Measurements from ENCODE around the gene CPB1.
"Not testable (repeated sequence)": the region's sequence is repeated elsewhere in the genome, so short reads cannot be mapped to it uniquely, and the experiment has no call there.

CPB1 gene

DNA sequence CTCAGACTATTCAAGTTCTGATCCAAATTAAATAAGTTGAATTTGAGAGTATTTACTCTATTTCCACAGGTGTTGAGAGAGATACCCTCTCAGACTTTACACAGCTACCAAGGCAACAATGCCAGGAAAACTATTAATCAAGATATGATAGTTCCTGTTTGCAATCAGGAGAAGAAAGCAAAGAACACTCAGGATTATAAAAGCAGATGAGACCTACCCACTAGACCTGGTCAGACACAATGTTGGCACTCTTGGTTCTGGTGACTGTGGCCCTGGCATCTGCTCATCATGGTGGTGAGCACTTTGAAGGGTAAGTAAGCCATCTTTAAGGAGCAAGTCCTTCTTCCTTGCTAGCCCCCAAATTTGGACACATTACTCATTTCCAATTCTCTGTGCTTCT lies at the start of gene CPB1:
TSS of gene CPB1 (plus strand) at position 227 of the 400 bp plus-strand sequence. CDS start at position 240, 13 bp downstream.
- DNase-seq (ENCODE audit: low read depth): no peak

DNA sequence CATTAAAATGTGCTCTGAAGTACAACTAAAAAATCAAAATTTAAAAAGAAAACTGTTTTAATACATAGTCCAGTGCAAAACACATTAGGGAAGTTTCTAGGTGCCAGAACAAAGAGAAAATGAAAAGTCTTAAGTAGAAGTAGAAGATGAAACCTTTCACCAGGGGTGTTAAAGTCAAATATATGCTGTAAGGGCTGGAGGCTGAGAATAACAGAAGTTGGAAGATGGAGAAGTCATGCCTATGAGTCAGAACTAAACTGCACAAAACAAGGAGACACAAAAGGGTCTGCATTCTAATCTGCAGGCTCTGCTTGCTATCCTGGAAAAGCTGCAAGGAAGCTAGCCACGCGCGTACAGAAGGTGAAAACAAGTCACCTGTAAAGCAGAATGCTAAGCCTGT lies 48.7 kb upstream of the CPB1 start:
- DNase-seq (ENCODE audit: low read depth): no peak

DNA sequence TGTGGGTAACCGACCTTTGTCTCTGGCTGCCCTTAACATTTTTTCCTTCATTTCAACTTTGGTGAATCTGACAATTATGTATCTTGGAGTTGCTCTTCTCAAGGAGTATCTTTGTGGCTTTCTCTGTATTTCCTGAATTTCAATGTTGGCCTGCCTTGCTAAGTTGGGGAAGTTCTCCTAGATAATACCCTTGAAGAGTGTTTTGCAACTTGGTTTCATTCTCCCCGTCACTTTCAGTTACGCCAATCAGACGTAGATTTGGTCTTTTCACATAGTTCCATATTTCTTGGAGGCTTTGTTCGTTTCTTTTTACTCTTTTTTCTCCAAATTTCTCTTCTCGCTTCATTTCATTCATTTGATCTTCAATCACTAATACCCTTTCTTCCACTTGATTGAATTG lies 42.6 kb upstream of the CPB1 start:
- DNase-seq (ENCODE audit: low read depth): not testable (repeated sequence)

DNA sequence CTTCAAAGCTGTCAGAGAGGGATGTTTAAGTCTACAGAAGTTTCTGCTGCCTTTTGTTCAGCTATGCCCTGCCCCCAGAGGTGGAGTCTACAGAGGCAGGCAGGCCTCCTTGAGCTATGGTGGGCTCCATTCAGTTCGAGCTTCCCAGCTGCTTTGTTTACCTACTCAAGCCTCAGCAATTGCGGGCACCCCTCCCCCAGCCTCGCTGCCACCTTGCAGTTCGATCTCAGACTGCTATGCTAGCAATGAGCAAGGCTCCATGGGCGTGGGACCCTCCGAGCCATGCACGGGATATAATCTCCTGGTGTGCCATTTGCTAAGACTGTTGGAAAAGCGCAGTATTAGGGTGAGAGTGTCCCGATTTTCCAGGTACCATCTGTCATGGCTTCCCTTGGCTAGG lies 41.5 kb upstream of the CPB1 start:
- not testable (repeated sequence) for DNase-seq (ENCODE audit: low read depth)

DNA sequence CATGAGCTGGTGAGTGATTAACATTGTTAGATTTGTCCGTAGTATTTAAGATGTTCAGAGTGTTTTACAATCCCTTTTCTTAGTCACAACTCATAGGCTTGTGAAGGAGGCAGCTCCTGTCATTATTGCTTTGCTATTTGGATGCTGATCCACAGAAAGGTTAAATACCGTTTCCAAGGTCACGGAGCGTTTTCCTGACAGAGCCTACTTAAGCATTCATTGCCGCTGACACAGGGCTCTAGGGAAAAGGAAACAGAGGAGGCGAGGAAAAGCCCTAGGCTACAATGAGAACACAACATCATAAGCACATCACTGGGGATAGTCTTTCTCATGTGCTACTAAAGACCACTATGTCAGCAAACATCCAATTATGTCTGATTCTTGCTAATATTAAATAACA lies 38.5 kb upstream of the CPB1 start:
- DNase-seq (ENCODE audit: low read depth): no peak

DNA sequence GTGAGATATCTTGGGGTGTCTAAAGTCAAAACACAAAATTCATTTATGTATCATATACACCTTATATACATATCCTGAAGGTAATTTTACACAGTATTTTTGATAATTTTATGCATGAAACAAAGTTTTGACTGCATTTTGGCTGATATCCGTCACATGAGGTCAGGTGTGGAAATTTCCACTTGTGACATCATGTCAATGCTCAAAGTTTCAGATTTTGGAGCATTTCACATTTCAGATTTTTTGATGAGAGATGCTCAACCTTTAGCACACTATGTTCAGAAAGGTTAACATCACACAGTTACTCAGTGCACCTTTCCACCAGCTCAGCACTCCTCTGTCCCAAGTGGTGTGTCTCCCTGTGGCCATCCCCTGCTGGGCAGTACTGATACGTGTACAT lies 37.7 kb upstream of the CPB1 start:
- no peak for DNase-seq (ENCODE audit: low read depth)

DNA sequence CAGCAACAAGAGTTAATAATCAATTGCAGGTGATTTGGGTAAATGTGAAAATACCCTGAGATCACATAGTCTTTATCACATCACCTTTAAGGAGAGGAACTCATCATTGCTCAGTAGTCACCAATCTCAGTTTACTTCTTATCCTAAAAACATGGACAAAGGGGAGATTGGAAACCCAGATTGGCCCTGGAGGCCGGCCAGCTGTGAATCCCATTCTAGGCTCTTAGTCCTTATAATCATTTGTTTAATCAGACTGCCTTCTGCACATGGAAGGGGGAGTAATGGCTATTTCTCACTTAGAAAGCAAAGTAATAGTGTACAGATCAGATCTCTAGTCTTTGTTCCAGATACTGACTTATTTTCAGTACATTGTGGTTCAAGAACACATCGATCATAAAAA lies 37.2 kb upstream of the CPB1 start:
- no peak for DNase-seq (ENCODE audit: low read depth)

DNA sequence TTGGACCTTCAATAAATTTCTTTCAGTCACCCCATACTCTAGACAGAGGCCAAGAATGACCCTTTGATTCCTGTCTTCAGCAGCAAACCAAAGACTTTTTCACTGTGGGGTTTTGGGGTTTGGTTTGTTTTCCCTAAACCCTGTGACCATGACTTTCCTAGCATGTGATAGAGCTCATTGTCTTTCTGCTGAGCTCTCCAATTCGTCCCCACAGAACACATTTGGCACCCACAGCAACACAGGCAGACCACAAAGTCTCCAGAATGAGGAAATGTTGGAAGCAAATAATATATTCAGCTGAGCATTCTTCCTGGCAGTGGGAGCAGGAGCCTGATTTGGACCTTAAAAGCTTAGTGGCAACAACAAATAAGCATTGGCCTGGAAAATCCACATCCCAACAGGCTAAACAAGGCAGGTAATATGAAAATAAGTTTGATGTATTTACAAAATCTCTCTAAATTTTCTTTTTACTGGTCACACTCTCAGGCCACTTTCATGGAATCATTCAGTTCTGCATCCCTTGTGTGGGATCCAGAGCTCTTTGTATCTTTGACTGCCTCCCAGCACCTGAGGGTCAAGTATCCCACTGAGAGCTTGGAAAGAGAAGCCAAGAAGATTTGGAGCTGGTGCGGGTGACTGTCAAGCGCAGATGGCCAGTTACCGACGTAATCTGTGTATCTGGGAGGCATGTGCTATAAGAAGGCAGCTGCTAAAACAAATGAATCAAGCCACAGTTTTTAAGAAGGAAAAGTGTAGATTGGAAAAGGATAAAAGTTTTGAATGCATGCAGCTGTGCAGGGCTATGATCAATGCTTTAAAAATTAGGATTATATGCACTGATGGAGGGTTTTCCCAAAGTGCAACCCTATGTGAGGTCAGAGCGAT lies 36.5 kb upstream of the CPB1 start:
- DNase-seq (ENCODE audit: low read depth): no peak

DNA sequence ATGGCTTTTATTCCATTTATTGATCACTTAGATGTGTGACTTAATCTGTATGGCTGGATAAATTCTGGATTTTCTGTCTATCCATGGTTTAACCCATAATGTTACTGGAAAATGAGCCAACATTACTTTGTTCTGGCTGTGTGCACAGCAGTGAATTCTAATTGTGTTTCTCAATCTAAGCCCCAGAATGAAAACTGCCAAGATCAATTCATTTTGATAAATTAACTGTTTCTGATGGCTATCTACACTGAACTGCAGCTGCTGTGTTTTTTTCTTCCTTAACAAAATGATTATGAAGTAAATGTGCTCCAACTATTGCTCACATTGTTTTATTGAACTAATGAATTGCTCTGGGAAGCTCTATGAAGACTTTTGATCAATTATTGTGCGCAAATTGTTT lies 35.7 kb upstream of the CPB1 start:
- no peak for DNase-seq (ENCODE audit: low read depth)

DNA sequence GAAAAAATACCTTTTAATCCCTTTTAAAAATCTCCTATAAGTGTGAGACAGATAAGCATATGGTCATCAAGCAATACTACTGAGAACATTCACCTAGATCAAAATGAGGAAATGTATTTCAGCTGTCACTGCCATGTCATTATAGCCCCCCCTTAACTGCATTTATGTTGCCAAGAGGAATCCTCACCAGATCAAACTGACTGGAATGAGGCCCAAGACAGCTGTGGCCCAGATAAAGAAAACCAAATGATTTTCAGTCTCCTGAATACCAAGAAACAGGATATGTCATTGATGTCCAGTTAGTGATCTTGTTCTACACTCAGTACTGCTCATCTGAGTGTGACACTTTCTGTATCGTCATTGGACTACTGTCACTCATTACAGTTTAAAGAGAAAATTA lies 35.1 kb upstream of the CPB1 start:
- DNase-seq (ENCODE audit: low read depth): no peak

DNA sequence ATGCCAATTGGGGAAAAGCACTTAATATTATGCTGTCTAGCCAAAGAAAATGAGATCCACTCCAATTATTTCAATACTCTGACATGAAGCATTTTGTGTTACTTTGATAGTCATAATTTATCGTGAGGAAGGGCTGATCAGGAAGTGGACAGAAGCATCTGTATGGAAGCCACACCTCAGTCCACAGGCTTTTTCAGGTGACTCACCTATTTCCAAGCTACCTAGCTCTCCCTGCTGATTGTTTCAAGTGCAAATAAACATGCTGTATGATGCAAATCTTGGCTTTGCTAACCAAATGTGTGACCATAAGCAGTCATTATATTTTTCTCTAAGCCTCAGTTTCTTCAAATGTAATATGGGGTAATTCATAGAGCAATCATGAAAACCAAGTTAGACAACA lies 30.8 kb upstream of the CPB1 start:
- DNase-seq (ENCODE audit: low read depth): no peak

DNA sequence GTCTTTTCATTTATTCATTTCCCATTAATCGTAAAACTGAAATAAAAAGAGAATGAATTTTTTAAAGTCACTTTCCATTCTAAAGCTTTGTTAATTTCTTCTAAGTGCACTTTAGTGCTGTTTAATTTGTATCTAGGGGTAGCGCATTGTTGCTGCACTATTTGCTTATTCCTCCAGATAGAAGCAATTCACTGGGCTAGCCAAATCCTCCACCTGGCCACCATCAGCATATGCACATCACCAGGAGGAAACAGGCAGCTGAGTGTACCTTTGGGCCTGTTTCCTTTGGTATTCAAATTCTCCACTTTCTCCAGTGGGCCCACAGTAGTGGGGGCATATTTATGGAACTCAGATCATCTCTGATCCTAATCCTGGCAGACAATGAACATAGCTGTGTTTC lies 29.8 kb upstream of the CPB1 start:
- DNase-seq (ENCODE audit: low read depth): no peak

DNA sequence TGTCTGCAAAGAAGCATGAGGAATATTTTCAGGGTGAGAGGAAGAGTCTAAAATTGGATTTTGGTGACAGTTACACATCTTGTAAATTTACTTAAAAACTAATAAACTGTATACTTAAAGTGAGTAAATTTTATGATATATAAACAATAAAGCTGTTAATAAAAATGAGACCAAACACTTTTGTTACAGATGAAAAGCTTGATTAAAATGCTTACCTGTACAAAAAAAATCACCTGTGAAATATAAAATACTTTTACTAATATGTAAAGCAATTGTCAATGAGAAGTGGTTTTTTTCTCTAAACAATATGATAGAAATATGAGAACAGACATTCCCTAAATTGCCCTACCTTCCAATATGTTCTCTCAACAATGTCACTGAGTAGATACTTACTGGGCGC lies 27.2 kb upstream of the CPB1 start:
- DNase-seq (ENCODE audit: low read depth): no peak

DNA sequence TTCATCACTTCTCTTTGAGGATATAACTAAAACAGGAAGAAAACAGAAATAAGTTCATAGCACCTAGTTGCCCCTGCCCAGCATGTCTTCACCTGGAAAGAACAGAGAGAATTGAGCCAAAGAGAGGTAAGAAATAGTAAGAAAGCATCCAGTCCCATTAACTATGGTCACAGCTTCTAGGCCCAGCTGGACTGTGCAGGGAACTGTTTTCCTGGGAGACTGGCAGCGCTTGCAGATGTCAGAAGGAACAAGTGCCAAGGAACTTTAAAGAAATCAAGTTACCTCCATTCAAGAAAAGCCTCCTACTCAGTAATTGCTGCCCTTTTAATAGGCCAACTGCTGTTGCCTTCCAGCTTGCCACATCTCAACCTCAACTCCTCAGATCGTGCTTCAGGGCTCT lies 17.8 kb upstream of the CPB1 start:
- DNase-seq (ENCODE audit: low read depth): no peak

DNA sequence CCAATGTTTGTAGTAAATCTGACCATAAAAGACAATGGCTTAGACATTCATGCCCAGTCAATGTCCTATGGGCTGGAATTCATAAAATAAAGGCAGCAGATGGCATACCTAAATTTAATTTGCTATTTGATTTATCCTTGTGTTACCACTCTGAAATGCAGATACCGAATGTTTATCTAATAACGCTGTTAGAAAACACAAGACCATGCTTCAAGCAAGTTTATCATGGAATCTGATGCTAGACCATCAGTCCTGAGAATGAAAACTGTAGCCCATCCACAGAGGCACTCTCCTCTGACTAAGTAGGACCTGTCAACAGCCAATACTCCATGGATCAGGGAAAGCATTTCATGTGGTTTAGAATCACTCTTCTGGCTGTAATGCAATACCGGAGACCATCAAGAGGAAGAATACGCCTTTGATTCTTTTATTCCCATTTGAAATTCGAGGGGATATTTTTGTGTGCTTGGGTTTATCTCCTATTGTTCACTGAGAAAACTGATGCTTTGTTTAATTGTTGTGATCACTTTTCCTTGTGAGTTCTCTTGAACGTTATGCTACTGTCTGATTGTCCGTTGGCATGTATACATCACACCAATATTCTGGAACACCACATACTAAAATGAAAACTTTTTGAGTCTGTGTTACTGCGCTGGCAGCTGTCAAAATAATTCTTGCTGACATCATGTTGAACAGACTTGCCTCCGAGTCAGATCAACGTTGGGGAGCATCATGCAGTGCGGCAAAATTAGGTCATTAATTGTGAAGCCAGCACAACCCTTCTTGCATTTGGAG lies 12.1 kb upstream of the CPB1 start:
- no peak for DNase-seq (ENCODE audit: low read depth)

DNA sequence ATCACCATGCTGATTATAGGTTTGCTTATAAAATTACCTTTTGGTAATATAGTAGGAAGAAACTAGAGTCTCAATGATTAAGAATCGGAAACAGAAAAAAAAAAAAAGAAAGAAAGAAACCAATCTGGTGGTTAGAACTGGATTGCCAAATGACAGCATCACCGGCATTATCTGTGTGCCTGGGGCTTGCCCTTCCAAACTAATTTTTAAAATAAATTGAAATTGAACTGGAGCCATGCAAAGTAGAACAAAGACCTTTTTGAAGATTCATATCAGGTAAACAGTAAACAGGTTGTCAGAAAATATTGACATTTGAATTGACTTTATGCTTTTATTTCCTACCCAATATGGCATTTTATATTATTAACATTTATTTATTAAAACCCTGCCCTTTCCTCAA lies 11.2 kb upstream of the CPB1 start:
- no peak for DNase-seq (ENCODE audit: low read depth)

DNA sequence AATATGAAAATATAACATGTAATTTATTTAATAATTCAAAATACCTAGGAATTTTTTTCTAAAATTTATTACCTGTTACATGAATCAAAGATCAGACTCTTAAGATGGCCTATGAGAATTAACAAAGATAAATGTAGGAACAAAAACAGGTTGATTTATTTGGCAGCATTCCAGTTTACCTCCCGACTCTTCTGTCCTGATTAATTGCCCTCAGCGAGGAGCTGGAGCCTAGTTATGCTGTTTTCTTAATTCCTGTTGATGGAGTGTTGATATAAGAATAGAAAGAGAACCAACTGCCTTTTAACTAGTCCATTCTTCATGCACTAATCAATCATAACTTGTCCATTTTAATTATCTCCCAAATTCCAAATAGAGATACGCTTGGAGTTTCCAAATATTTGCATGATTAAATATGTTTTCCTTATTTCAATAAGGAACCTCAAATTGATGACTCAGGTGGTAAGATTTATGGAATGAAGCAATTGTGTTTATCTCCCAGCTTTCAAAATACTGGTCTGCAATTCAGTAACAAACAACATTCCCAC lies 10.6 kb upstream of the CPB1 start:
- no peak for DNase-seq (ENCODE audit: low read depth)

DNA sequence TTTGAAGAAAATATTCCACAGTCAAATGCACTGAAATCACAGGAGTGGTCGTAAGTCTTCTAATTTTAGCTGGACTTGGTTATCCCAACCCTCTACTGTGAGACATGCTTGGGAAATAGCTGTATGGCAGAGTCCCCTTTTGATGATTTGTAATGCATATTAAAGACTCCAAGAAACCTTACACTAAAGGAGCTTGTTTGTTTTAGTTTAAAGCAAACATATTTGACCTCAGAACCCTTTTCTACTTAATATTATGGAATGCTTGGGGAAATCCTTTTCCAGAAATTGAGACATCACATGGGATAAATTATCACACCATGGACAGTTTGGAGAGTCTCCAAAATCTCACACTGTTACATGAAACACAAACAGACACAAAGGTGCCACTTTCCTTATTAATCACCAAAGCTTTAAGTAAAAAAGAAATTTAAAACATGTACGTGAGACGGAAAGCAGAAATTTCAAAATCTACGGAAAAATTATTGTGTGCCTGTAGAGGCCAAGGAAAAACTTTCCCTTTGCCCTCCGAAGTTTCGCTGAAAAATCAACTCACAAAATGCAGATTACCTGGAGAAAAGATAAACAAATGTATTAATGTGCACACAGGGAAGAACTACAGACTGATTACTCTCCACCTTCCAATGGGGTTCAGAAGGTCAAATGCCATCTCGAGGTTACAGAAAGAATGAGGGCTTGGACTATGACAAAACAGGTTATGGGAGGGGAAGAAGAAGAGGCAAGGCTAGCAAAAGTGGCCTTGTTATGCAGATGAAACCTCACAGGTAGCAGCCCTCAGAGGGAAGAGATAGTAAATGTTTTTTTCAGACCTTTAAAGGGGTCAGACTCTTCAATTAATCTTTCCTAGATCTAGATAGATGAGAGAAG lies 7.0 kb upstream of the CPB1 start:
- DNase-seq (ENCODE audit: low read depth): no peak

DNA sequence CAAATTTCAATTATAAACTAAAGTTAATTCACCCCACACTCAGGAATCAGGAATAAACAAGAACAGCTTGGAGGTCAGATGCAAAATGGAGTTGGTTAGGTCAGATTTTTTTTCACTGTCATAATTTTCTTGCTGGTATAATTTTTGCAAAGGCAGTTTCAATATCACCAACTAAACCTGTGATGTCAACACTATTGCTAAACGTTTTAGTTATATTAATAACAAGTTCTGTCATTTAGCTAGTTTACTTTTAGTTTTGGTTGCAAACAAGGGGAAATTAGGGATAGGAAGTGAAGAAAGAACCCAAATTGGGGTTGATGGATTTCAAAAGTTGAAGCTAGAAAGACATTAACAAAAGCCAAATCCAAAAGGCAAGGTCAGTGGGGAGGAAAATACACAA lies 4.6 kb upstream of the CPB1 start:
- DNase-seq (ENCODE audit: low read depth): no peak

DNA sequence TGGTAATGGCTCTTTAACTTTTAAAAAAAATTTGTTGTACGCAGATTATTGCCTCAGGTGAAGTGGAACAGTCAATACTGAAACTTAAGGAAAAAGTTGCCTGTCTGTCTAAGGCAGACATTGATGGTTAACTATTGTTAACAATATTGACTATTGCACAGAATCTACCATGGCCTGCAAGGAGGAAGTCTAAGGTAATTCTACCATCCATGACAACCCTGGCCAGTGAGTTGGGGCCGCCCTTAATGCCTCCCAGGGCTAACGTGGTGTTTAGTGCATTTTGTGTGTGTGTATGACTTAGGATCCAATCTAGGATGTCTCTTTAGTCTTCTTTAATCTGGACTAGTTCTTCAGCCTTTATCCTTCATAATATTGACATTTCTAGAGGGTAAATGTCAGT lies 2.1 kb upstream of the CPB1 start:
- no peak for DNase-seq (ENCODE audit: low read depth)

DNA sequence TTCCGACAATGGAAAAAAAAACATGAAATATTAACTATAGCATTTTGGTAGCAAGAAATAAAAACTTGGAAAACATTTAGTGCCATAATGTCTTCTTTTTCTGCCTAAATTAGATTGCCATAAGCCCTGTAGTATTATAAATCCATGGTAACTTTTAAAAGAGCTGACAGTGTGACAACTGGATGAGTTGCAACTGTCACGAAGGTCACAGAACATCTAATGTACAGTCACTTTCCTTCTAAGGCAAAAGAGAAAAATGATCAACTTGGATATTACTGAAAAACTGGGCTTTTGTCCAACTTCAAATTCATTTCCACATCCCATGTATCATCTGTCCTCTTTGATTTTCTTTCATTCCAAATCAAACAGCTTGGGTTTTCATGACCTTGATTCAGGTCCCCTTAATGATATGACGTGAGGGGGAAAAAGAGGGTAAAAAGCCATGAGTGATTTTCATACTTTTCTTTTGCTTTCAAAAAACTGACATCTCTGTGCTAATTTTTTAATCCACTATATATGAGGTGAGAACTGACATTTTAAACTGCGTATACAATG lies 602 bp downstream of the CPB1 start:
- no peak for DNase-seq (ENCODE audit: low read depth)

DNA sequence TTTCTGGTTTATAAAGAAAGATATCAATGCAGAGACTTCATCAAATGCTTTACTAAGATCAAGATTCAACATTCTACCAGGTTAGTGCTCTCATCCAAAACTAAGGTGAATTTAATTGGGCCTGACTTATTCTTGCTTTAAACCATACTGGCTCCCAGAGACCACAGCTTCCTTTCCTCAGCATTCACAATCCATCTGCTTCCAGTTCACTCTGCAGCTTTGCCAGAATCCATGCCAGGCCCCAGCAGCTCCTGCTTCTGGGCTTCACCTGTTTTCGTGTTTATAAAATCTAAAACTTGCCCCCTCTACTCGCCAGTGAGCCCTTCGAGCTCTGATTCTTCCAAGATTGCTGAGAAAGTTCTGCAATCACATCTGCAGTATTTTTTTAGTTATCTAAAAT lies 2.3 kb downstream of the CPB1 start:
- DNase-seq (ENCODE audit: low read depth): no peak

Data from HS-27A (cell line).